Bronchial epithelial cell (primary cell): ENCODE measurements around the gene ROBO3. TPM values are rescaled to one million over a fixed set of nuclear protein-coding genes. Genes with fewer than 3 reads are reported as not detected.

Experiments
- DNase-seq: peaks from one replicate; pipeline ENCODE4 v3.0.0-alpha.2; 2010; ENCODE audit warnings: low read depth
- FAIRE-seq: peaks from 2 replicates; lab custom pipeline; 2011; peaks lifted over from hg19 to GRCh38; lab: Jason Lieb, UNC
- H3K27me3 ChIP-seq: 2 replicates; pipeline ENCODE4 v1.5.1; 2011; ENCODE audit warnings: low read length; ENCODE audit not compliant: control insufficient read depth, insufficient read depth
- H3K36me3 ChIP-seq: 2 replicates; pipeline ENCODE4 v1.5.1; 2011; ENCODE audit warnings: low read length; ENCODE audit not compliant: control insufficient read depth, insufficient read depth
- H3K4me3 ChIP-seq: 2 replicates; pipeline ENCODE4 v1.5.1; 2011; ENCODE audit warnings: mild to moderate bottlenecking, low read depth, low read length, control low read depth
- total RNA-seq: library from RNA; depleted of rRNA; stranded (reverse); fragments of >200 nt; gene quantifications from 2 replicates; pipeline ENCODE4 v1.2.1, GENCODE V29; 2014
- TF ChIP-seq, protein P1 (sequence below): IDR thresholded peaks from 2 replicates; pipeline ENCODE4 v1.5.1; 2011; ENCODE audit warnings: mild to moderate bottlenecking, moderate library complexity, low read length, control low read depth, inconsistent platforms; ENCODE audit not compliant: insufficient read depth, severe bottlenecking

The ROBO3 gene
- total RNA-seq, 1 donor from 2014 or later = 29.5 TPM

- TF ChIP-seq, protein P1, sequence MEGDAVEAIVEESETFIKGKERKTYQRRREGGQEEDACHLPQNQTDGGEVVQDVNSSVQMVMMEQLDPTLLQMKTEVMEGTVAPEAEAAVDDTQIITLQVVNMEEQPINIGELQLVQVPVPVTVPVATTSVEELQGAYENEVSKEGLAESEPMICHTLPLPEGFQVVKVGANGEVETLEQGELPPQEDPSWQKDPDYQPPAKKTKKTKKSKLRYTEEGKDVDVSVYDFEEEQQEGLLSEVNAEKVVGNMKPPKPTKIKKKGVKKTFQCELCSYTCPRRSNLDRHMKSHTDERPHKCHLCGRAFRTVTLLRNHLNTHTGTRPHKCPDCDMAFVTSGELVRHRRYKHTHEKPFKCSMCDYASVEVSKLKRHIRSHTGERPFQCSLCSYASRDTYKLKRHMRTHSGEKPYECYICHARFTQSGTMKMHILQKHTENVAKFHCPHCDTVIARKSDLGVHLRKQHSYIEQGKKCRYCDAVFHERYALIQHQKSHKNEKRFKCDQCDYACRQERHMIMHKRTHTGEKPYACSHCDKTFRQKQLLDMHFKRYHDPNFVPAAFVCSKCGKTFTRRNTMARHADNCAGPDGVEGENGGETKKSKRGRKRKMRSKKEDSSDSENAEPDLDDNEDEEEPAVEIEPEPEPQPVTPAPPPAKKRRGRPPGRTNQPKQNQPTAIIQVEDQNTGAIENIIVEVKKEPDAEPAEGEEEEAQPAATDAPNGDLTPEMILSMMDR = no peak
- Histone ChIP-seq H3K36me3 (no peaks in the 10 kb centered on the region), H3K27me3 (no peaks in the 10 kb centered on the region), H3K4me3 (no peak within 1 kb of the TSS)
- FAIRE-seq (no peak), DNase-seq (no peak)
Observed at GRCh38 chr11:124897674-124898262, 32.5 kb downstream of the ROBO3 start, which contains the start of gene ROBO4. ROBO4 (minus strand) TSS chr11:124897865; CDS start chr11:124897795, 70 bp downstream.

DNA sequence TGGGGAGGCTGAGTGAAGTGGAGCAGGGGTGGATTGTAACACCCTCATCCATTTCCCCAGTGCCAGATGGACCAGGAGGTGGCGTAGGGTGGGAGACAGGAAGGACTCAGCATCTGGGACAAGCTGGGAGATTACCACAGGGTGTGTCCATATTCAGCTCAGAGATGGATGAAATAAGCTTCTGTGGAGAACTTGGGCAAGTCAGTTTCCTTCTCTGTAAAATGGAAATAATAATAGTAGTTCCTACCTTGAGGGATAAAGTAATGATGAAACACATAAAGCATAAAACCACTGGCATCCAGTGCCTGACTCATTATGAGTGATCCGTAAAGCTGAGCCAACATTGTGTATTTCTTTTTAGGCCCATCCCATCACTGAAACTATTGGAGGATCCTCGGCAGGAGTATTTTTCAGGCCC lies 33.0 kb downstream of the ROBO3 start:
- H3K27me3 ChIP-seq = no peaks in the 10 kb centered on the region
- TF ChIP-seq, protein P1 = no peak
- DNase-seq (peak; percentile 95), FAIRE-seq (peak; percentile 75)
- H3K4me3 ChIP-seq = no peak overlapping the region
- H3K36me3 ChIP-seq = no peaks in the 10 kb centered on the region

GRCh38 chr11:124898711-124899110 lies 33.5 kb downstream of the ROBO3 start:
- Histone ChIP-seq H3K27me3 (no peaks in the 10 kb centered on the region), H3K4me3 (no peak overlapping the region), H3K36me3 (no peaks in the 10 kb centered on the region)
- DNase-seq = no peak
- FAIRE-seq = no peak
- TF ChIP-seq, protein P1 = no peak

DNA sequence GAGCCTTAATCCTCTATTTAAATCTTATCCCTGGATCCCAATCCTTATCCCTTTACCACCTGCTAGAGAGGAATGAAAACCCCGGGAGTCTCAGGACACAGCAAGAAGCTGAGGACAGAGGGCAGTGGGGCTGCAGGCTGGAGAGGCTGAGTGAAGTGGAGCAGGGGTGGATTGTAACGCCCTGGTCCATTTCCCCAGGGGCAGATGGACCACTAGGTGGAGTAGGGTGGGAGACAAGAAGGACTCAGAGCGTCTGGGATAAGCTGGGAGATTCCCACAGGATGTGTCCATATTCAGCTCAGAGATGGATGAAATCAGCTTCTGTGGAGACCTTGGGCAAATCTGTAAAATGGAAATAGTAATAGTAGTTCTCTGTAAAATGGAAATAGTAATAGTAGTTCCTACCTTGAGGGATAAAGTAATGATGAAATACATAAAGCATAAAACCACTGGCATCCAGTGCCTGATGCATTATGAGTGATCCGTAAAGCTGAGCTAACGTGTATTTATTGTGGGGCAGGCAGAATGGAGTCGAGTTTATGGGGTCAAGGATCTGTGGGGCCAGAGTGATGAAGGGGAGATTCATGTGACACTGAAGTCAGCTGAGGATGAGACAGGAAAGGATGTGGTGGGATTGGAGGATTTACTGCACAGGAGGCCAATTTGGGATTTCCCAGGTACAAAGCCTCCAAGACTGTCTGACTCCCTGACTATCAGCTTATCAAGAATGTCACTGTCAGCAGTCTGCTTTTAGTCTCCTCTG lies 34.3 kb downstream of the ROBO3 start:
- Histone ChIP-seq H3K4me3 (no peak overlapping the region), H3K36me3 (no peaks in the 10 kb centered on the region), H3K27me3 (no peaks in the 10 kb centered on the region)
- FAIRE-seq = no peak
- TF ChIP-seq, protein P1 = no peak
- DNase-seq = no peak

DNA sequence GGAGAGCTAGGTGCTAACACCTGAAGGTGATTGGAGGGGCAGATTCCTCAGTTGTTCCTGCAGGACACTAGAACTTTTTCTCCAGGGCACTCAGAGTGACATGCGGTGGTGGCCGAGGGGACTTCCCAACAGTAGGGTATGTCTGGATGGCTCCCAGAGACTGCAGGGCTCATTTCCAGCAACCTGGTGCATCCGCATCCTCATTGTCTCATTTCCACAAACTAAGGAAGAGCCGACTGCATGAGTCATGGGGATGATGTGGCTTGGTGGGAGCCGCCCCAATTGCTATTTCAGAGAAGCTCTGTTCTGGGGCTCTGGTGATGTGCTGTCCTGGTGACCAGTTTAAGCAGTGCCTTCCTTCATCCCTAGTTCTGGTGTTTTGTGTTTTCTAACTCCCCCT lies 35.2 kb downstream of the ROBO3 start:
- FAIRE-seq (peak; percentile 97), DNase-seq (peak; percentile 85)
- Histone ChIP-seq H3K4me3 (no peak overlapping the region), H3K27me3 (no peaks in the 10 kb centered on the region), H3K36me3 (no peaks in the 10 kb centered on the region)
- TF ChIP-seq, protein P1 = no peak
